HepG2 (cell line): ENCODE data around the gene MUCL3. TPM values are rescaled to one million over a fixed set of nuclear protein-coding genes. Genes with fewer than 3 reads are reported as not detected.

ENCODE experiments used
- ATAC-seq: fragments of 200-7000 bp; cut with Tn5 transposase; 3 replicates; pipeline ENCODE4 v1.9.1; 2020; ENCODE audit warnings: mild to moderate bottlenecking, moderate library complexity
- BruUV-seq: library from RNA; stranded (reverse); fragments of 400-500 nt; replicated peaks from 2 replicates; lab custom pipeline; 2021; lab: Mats Ljungman, UMichigan
- CTCF ChIA-PET: fragments of 300-600 bp; formaldehyde crosslinking; extraction: SDS; loops from one replicate; lab custom pipeline; 2021; ENCODE audit warnings: low total read pairs, inconsistent platforms, low intra/inter-chr PET ratio; lab: Yijun Ruan, JAX
- POLR2A ChIA-PET: fragments of 350-600 bp; sonication (Branson Sonifier 250); formaldehyde crosslinking; loops from one replicate; lab custom pipeline; 2020; ENCODE audit warnings: antibody characterized with exemption, inconsistent platforms; lab: Yijun Ruan, JAX
- DNase-seq: peaks from one replicate; pipeline ENCODE4 v3.0.0-alpha.2; 2015; ENCODE audit warnings: low spot score
- FAIRE-seq: peaks from 3 replicates; lab custom pipeline; 2011; peaks lifted over from hg19 to GRCh38; lab: Jason Lieb, UNC
- H2AFZ ChIP-seq: one replicate; pipeline ENCODE4 v1.6.1; 2011; ENCODE audit warnings: low read length, inconsistent platforms
- H3K27ac ChIP-seq: fragments of 300-600 bp; 3 replicates; pipeline ENCODE4 v1.8.0; 2011; ENCODE audit warnings: mixed run types, mild to moderate bottlenecking, mixed read lengths, low read length, inconsistent platforms; ENCODE audit not compliant: insufficient read depth; ENCODE audit errors: extremely low read length
- H3K27me3 ChIP-seq, 2 experiments: fragments of 200-600 bp in 1 of 2; 2 replicates in 1 of 2; 3 replicates in 1 of 2; pipeline versions ENCODE4 v1.6.0 to v1.8.0; 2011; ENCODE audit warnings: low read length in 2 of 2, mild to moderate bottlenecking in 2 of 2, moderate library complexity in 2 of 2, inconsistent platforms in 1 of 2; ENCODE audit not compliant: insufficient read depth in 2 of 2, control insufficient read depth in 1 of 2
- H3K36me3 ChIP-seq, 2 experiments: fragments of 200-600 bp in 1 of 2; replicated peaks in 1 of 2; 2 replicates in 1 of 2; 3 replicates in 1 of 2; pipeline versions ENCODE4 v1.5.1 to v1.8.0; 2011; ENCODE audit warnings: low read length in 2 of 2, inconsistent platforms in 1 of 2; ENCODE audit not compliant: insufficient read depth in 2 of 2, control insufficient read depth in 1 of 2
- H3K4me1 ChIP-seq: 2 replicates; pipeline ENCODE4 v1.5.1; 2012; ENCODE audit warnings: low read length, inconsistent platforms; ENCODE audit not compliant: insufficient read depth
- H3K4me2 ChIP-seq: 2 replicates; pipeline ENCODE4 v1.6.0; 2011; ENCODE audit warnings: low read depth, low read length, inconsistent platforms
- H3K4me3 ChIP-seq, 3 experiments: fragments of 200-600 bp in 1 of 3; sonication (generic), shearing (Covaris generic) in 1 of 3; replicated peaks in 1 of 3; 2 replicates each; pipeline ENCODE4 v1.5.1; 2011 to 2016; ENCODE audit warnings: low read length in 3 of 3, inconsistent platforms in 2 of 3, low read depth in 2 of 3, mild to moderate bottlenecking in 2 of 3, control low read depth in 1 of 3, mixed read lengths in 1 of 3; ENCODE audit not compliant: insufficient read depth in 1 of 3
- H3K79me2 ChIP-seq: one replicate; pipeline ENCODE4 v1.6.1; 2011; ENCODE audit warnings: low read length, inconsistent platforms; ENCODE audit not compliant: insufficient read depth
- H3K9ac ChIP-seq: 2 replicates; pipeline ENCODE4 v1.6.0; 2011; ENCODE audit warnings: mild to moderate bottlenecking, low read depth, low read length, inconsistent platforms; ENCODE audit not compliant: insufficient read depth
- H3K9me3 ChIP-seq: 2 replicates; pipeline ENCODE4 v1.5.1; 2012; ENCODE audit warnings: mild to moderate bottlenecking, low read length
- H4K20me1 ChIP-seq: 2 replicates; pipeline ENCODE4 v1.6.0; 2011; ENCODE audit warnings: inconsistent platforms, mild to moderate bottlenecking, low read length, moderate library complexity; ENCODE audit not compliant: insufficient read depth
- ATM ChIP-seq: fragments of 450-650 bp; IDR thresholded peaks from 2 replicates; pipeline ENCODE4 v1.7.1; 2017; ENCODE audit warnings: mild to moderate bottlenecking, borderline replicate concordance
- GTF2F1 ChIP-seq: fragments of 150-350 bp; IDR thresholded peaks from 2 replicates; pipeline ENCODE4 v1.6.1; 2014; ENCODE audit warnings: low read length
- MAZ ChIP-seq, 2 experiments: sonication (generic) in 1 of 2; formaldehyde crosslinking in 1 of 2; IDR thresholded peaks; 2 replicates each; pipeline versions ENCODE4 v1.5.0 to v1.6.1; 2012 to 2020; ENCODE audit warnings: low read depth in 2 of 2, mild to moderate bottlenecking in 2 of 2, borderline replicate concordance in 1 of 2, improper control_type of control experiment in 1 of 2, low read length in 1 of 2, missing genetic modification reagents in 1 of 2, moderate library complexity in 1 of 2
- PAWR ChIP-seq: sonication (generic); formaldehyde crosslinking; IDR thresholded peaks from 2 replicates; pipeline ENCODE4 v1.4.0; 2020; ENCODE audit warnings: missing genetic modification reagents, mild to moderate bottlenecking, borderline replicate concordance
- RFX5 ChIP-seq: IDR thresholded peaks from 2 replicates; pipeline ENCODE4 v1.6.1; 2011; ENCODE audit warnings: low read depth, low read length, improper control_type of control experiment
- TBX2 ChIP-seq: sonication (generic); formaldehyde crosslinking; IDR thresholded peaks from 2 replicates; pipeline ENCODE4 v1.5.0; 2020; ENCODE audit warnings: missing genetic modification reagents, mild to moderate bottlenecking, borderline replicate concordance
- TEAD3 ChIP-seq: optimal IDR thresholded peaks from 2 replicates; pipeline ENCODE3; 2016; ENCODE audit warnings: borderline replicate concordance
- ZMYM4 ChIP-seq: sonication (generic); formaldehyde crosslinking; IDR thresholded peaks from 2 replicates; pipeline ENCODE4 v1.8.1; 2023; ENCODE audit warnings: mild to moderate bottlenecking, missing genetic modification reagents
- ZNF546 ChIP-seq: sonication (generic); formaldehyde crosslinking; conservative IDR thresholded peaks from 2 replicates; pipeline ENCODE4 v1.8.1; 2023; ENCODE audit warnings: mild to moderate bottlenecking, missing genetic modification reagents
- ZNF616 ChIP-seq: sonication (generic); formaldehyde crosslinking; IDR thresholded peaks from 2 replicates; pipeline ENCODE4 v1.5.0; 2020; ENCODE audit warnings: low read depth, mild to moderate bottlenecking, missing genetic modification reagents
- WGBS: methylation state at CpG from one replicate; pipeline ENCODE4 v1.1.6; 2017; ENCODE audit warnings: low lambda C conversion rate; 5-methylcytosine and 5-hydroxymethylcytosine counted together
- in situ Hi-C: cut with HindIII; loops from 2 replicates; pipeline ENCODE4 v1.10.0; 2017; ENCODE audit warnings: low pct_unique_long_range_greater_than_20kb; ENCODE audit not compliant: extremely low pct_ligation_motif_present
- intact Hi-C: fragments of 100-400 bp; cut with micrococcal nuclease; formaldehyde crosslinking; loops from one replicate; pipeline ENCODE4 v1.10.0; 2022; ENCODE audit not compliant: unreplicated experiment
- polyA plus RNA-seq, 8 experiments: library from polyadenylated mRNA; depleted of rRNA in 3 of 8; stranded (reverse) in 7 of 8; unstranded in 1 of 8; fragments of >200 nt; fragmentation: Illumina TruSeq in 4 of 8; extraction: Trizol in 4 of 8; gene quantifications; 2 replicates each; pipeline versions ENCODE4 v1.2.1 to v1.2.3, GENCODE V29; 2011 to 2016; ENCODE audit warnings: low read depth in 4 of 8, missing spikeins in 1 of 8, mixed read lengths in 1 of 8; ENCODE audit not compliant: insufficient read depth in 1 of 8
- total RNA-seq, 5 experiments: library from RNA; depleted of rRNA; stranded (reverse); fragments of >200 nt; fragmentation: Illumina TruSeq; extraction: Trizol; gene quantifications; 2 replicates each; pipeline ENCODE4 v1.2.3, GENCODE V29; 2016; ENCODE audit warnings: low read depth in 1 of 5
- TF ChIP-seq, protein P1 (sequence below): sonication (generic); formaldehyde crosslinking; IDR thresholded peaks from 2 replicates; pipeline ENCODE4 v1.5.0; 2020; ENCODE audit warnings: mild to moderate bottlenecking, missing genetic modification reagents, borderline replicate concordance
- TF ChIP-seq, protein P2 (sequence below): sonication (generic); formaldehyde crosslinking; IDR thresholded peaks from 2 replicates; pipeline ENCODE4 v1.8.0; 2022; ENCODE audit warnings: missing genetic modification reagents, mild to moderate bottlenecking, moderate library complexity, borderline replicate concordance

Gene MUCL3
- total and polyA plus RNA-seq, 2 of the 13 experiments (the other 11 are each of a cell fraction or from before 2014, with no cell fraction given), result not detected

DNA sequence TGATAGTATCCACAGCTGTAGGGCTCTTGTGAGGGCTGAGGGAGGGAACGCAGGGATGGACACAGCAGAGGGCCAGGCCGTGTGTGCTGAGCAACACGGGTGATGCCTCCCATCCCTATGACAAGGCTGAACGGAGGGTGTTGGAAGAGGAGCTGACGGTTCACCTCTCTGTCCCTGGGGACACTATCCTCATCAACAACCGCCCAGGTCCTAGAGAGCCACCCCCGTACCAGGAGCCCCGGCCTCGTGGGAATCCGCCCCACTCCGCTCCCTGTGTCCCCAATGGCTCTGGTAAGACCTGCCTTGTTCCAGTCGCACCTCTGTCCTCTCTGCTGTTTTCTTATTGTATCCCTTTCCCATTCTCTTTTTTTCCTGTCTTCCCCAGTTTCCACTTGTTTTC is 46.4 kb upstream of the MUCL3 start:
- no peak overlapping the region for H3K9ac ChIP-seq
- H3K27ac ChIP-seq, result no peak overlapping the region
- ChIA-PET POLR2A (no interaction called here), CTCF (no interaction called here)
- TF ChIP-seq RFX5, result no peak
- no peak for TF ChIP-seq ZNF616
- TF ChIP-seq, protein P1, sequence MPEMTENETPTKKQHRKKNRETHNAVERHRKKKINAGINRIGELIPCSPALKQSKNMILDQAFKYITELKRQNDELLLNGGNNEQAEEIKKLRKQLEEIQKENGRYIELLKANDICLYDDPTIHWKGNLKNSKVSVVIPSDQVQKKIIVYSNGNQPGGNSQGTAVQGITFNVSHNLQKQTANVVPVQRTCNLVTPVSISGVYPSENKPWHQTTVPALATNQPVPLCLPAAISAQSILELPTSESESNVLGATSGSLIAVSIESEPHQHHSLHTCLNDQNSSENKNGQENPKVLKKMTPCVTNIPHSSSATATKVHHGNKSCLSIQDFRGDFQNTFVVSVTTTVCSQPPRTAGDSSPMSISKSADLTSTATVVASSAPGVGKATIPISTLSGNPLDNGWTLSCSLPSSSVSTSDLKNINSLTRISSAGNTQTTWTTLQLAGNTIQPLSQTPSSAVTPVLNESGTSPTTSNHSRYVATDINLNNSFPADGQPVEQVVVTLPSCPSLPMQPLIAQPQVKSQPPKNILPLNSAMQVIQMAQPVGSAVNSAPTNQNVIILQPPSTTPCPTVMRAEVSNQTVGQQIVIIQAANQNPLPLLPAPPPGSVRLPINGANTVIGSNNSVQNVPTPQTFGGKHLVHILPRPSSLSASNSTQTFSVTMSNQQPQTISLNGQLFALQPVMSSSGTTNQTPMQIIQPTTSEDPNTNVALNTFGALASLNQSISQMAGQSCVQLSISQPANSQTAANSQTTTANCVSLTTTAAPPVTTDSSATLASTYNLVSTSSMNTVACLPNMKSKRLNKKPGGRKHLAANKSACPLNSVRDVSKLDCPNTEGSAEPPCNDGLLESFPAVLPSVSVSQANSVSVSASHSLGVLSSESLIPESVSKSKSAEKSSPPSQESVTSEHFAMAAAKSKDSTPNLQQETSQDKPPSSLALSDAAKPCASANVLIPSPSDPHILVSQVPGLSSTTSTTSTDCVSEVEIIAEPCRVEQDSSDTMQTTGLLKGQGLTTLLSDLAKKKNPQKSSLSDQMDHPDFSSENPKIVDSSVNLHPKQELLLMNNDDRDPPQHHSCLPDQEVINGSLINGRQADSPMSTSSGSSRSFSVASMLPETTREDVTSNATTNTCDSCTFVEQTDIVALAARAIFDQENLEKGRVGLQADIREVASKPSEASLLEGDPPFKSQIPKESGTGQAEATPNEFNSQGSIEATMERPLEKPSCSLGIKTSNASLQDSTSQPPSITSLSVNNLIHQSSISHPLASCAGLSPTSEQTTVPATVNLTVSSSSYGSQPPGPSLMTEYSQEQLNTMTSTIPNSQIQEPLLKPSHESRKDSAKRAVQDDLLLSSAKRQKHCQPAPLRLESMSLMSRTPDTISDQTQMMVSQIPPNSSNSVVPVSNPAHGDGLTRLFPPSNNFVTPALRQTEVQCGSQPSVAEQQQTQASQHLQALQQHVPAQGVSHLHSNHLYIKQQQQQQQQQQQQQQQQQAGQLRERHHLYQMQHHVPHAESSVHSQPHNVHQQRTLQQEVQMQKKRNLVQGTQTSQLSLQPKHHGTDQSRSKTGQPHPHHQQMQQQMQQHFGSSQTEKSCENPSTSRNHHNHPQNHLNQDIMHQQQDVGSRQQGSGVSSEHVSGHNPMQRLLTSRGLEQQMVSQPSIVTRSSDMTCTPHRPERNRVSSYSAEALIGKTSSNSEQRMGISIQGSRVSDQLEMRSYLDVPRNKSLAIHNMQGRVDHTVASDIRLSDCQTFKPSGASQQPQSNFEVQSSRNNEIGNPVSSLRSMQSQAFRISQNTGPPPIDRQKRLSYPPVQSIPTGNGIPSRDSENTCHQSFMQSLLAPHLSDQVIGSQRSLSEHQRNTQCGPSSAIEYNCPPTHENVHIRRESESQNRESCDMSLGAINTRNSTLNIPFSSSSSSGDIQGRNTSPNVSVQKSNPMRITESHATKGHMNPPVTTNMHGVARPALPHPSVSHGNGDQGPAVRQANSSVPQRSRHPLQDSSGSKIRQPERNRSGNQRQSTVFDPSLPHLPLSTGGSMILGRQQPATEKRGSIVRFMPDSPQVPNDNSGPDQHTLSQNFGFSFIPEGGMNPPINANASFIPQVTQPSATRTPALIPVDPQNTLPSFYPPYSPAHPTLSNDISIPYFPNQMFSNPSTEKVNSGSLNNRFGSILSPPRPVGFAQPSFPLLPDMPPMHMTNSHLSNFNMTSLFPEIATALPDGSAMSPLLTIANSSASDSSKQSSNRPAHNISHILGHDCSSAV, result no peak
- no peak for TF ChIP-seq TEAD3 (CRISPR knock-in tag)
- no peak for TF ChIP-seq PAWR (CRISPR knock-in tag)
- TF ChIP-seq ZMYM4 (CRISPR knock-in tag), result no peak
- no peak for TF ChIP-seq TBX2 (CRISPR knock-in tag)
- TF ChIP-seq MAZ (IDR thresholded peaks at IDR 0.05; ENCODE audit: borderline replicate concordance, low read depth, low read length), result no peak
- no peak for TF ChIP-seq MAZ (CRISPR knock-in tag; IDR thresholded peaks at IDR 0.05; ENCODE audit: low read depth)
- no peak for TF ChIP-seq ZNF546
- no peak for TF ChIP-seq GTF2F1
- TF ChIP-seq, protein P2, sequence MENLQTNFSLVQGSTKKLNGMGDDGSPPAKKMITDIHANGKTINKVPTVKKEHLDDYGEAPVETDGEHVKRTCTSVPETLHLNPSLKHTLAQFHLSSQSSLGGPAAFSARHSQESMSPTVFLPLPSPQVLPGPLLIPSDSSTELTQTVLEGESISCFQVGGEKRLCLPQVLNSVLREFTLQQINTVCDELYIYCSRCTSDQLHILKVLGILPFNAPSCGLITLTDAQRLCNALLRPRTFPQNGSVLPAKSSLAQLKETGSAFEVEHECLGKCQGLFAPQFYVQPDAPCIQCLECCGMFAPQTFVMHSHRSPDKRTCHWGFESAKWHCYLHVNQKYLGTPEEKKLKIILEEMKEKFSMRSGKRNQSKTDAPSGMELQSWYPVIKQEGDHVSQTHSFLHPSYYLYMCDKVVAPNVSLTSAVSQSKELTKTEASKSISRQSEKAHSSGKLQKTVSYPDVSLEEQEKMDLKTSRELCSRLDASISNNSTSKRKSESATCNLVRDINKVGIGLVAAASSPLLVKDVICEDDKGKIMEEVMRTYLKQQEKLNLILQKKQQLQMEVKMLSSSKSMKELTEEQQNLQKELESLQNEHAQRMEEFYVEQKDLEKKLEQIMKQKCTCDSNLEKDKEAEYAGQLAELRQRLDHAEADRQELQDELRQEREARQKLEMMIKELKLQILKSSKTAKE (CRISPR knock-in tag), result no peak
- no peak for TF ChIP-seq ATM
- intact Hi-C loops, result no loop called here
- DNase-seq, result no peak
- H4K20me1 ChIP-seq, result no peaks in the 10 kb centered on the region
- H3K9me3 ChIP-seq, result no peaks in the 10 kb centered on the region
- in situ Hi-C loops, result no loop called here
- no peaks in the 10 kb centered on the region for H3K4me1 ChIP-seq
- H3K4me2 ChIP-seq, result no peak overlapping the region
- 95% methylated on average over 12 of the region's 12 CpGs for WGBS
- BruUV-seq, result no TSS peak
- no peak for ATAC-seq
- H3K27me3 ChIP-seq, result no peaks in the 10 kb centered on the region
- no peak overlapping the region for H3K4me3 ChIP-seq
- H3K79me2 ChIP-seq, result no peaks in the 10 kb centered on the region
- FAIRE-seq, result no peak
- no peak overlapping the region for H2AFZ ChIP-seq
- peaks cover 45 to 78% of the 10 kb centered on the region in 2 experiments for H3K36me3 ChIP-seq
